ENCODE results near the gene UBA7. TPM values are rescaled to one million over a fixed set of nuclear protein-coding genes. Genes with fewer than 3 reads are reported as not detected.

UBA7 gene
- total and polyA plus RNA-seq, 2 experiments from 2014 or later: 0.14 to 0.50 TPM

- peaks cover 15% of the 10 kb centered on the region for H3K27me3 ChIP-seq (ENCODE audit: insufficient read depth)
- Mint-ChIP-seq H3K9me3 (no peaks in the 10 kb centered on the region), H3K4me3 (no peak within 1 kb of the TSS), H3K4me1 (peaks cover 10% of the 10 kb centered on the region), H3K27me3 (ENCODE audit: insufficient read depth, low read depth, poor library complexity) (peaks cover 23% of the 10 kb centered on the region), H3K27ac (no peak within 1 kb of the TSS), H3K36me3 (ENCODE audit: low read depth) (no peaks in the 10 kb centered on the region)
- peaks cover 7% of the 10 kb centered on the region; the same call in 1 of the 2 replicates for H3K4me1 ChIP-seq (ENCODE audit: insufficient read depth)
- H3K27ac ChIP-seq (ENCODE audit: low read depth): no peak within 1 kb of the TSS
- DNase-seq (ENCODE audit: low spot score) (no peak), ATAC-seq (no peak)
- H3K36me3 ChIP-seq (ENCODE audit: insufficient read depth): no peaks in the 10 kb centered on the region
- H3K79me2 ChIP-seq (replicated peaks; ENCODE audit: insufficient read depth): no peaks in the 10 kb centered on the region
- H2AFZ ChIP-seq: no peak within 1 kb of the TSS
- TF ChIP-seq REST (IDR thresholded peaks at IDR 0.05; ENCODE audit: unreplicated experiment) (no peak), ZNF331 (CRISPR knock-in tag; IDR thresholded peaks at IDR 0.05; ENCODE audit: low read depth) (no peak), JUNB (IDR thresholded peaks at IDR 0.05; ENCODE audit: unreplicated experiment) (no peak), CTCF (conservative IDR thresholded peaks at IDR 0.05; ENCODE audit: low read depth in 2 of 2) (no peak), ETS1 (IDR thresholded peaks at IDR 0.05) (no peak), CREB1 (CRISPR knock-in tag; IDR thresholded peaks at IDR 0.05; ENCODE audit: low read depth) (no peak), NANOG (IDR thresholded peaks at IDR 0.05; ENCODE audit: borderline replicate concordance) (no peak), STAT1 (IDR thresholded peaks at IDR 0.05; ENCODE audit: unreplicated experiment) (no peak), ZNF462 (CRISPR knock-in tag; IDR thresholded peaks at IDR 0.05) (no peak), POLR2AphosphoS5 (IDR thresholded peaks at IDR 0.05; ENCODE audit: low read depth) (no peak), ZNF114 (CRISPR knock-in tag; IDR thresholded peaks at IDR 0.05) (no peak), EZH2 (IDR thresholded peaks at IDR 0.05; ENCODE audit: low read depth, unreplicated experiment) (no peak), EZH2phosphoT487 (IDR thresholded peaks at IDR 0.05; ENCODE audit: unreplicated experiment) (no peak)
- H3K9me2 ChIP-seq (ENCODE audit: insufficient read depth): no peaks in the 10 kb centered on the region
- H3K4me2 ChIP-seq: no peak within 1 kb of the TSS
- H3K4me3 ChIP-seq: no peak within 1 kb of the TSS
- H3F3A ChIP-seq (replicated peaks; ENCODE audit: low read depth): 0 out of 2 replicates have a peak, but pooled peaks cover 7% of the 10 kb centered on the region
- H4K20me1 ChIP-seq (replicated peaks; ENCODE audit: insufficient read depth): no peaks in the 10 kb centered on the region
Measured at GRCh38 chr3:49799761-49800160, 14.0 kb downstream of the UBA7 start, which contains the start of gene CDHR4. Gene CDHR4, minus strand, starts transcription at chr3:49799873. Its CDS starts 61 bp downstream, at chr3:49799812.

Data from GM23338 (cell line).